Endodermal cell (in vitro differentiated cells): Measurements from ENCODE around the gene ADAMTS17. TPM values are rescaled to one million over a fixed set of nuclear protein-coding genes. Genes with fewer than 3 reads are reported as not detected.
A peak's percentile ranks its signal among the peaks of the same experiment; 100 is the strongest.

Experiments
- DNase-seq: peaks from one replicate; pipeline ENCODE4 v3.0.0-alpha.2; 2017
- H3K27ac ChIP-seq: 2 replicates; pipeline ENCODE4 v1.5.1; 2013; ENCODE audit warnings: mild to moderate bottlenecking, low read depth, low read length, moderate library complexity
- H3K27me3 ChIP-seq: 2 replicates; pipeline ENCODE4 v1.6.1; 2013; ENCODE audit warnings: mild to moderate bottlenecking, low read length, moderate library complexity; ENCODE audit not compliant: insufficient read depth, control insufficient read depth, poor library complexity, severe bottlenecking
- H3K36me3 ChIP-seq: 2 replicates; pipeline ENCODE4 v1.7.0; 2013; ENCODE audit warnings: mild to moderate bottlenecking, low read length, moderate library complexity; ENCODE audit not compliant: control insufficient read depth, insufficient read depth
- H3K4me1 ChIP-seq: one replicate; pipeline ENCODE4 v1.7.0; 2013; ENCODE audit warnings: low read length; ENCODE audit not compliant: control insufficient read depth, insufficient read depth
- H3K4me3 ChIP-seq: 2 replicates; pipeline ENCODE4 v1.5.1; 2013; ENCODE audit warnings: mild to moderate bottlenecking, low read length, moderate library complexity
- H3K9ac ChIP-seq: 2 replicates; pipeline ENCODE4 v1.6.1; 2013; ENCODE audit warnings: mild to moderate bottlenecking, low read length, moderate library complexity; ENCODE audit not compliant: poor library complexity, severe bottlenecking; ENCODE audit errors: extremely low read depth
- H3K9me3 ChIP-seq: 2 replicates; pipeline ENCODE4 v1.6.1; 2013; ENCODE audit warnings: mild to moderate bottlenecking, low read length, moderate library complexity; ENCODE audit not compliant: control insufficient read depth
- H3K27ac Mint-ChIP-seq: 2 replicates; pipeline ENCODE4 v1.8.0; 2020; ENCODE audit warnings: mixed read lengths
- H3K27me3 Mint-ChIP-seq: 2 replicates; pipeline ENCODE4 v1.8.0; 2021; ENCODE audit warnings: mild to moderate bottlenecking, mixed read lengths; ENCODE audit not compliant: insufficient read depth
- H3K36me3 Mint-ChIP-seq: 2 replicates; pipeline ENCODE4 v1.8.0; 2020; ENCODE audit warnings: low read depth, mixed read lengths
- H3K4me1 Mint-ChIP-seq: 2 replicates; pipeline ENCODE4 v1.8.0; 2020; ENCODE audit warnings: mixed read lengths
- H3K4me3 Mint-ChIP-seq: 2 replicates; pipeline ENCODE4 v1.8.0; 2020; ENCODE audit warnings: mild to moderate bottlenecking, moderate library complexity, mixed read lengths
- H3K9me3 Mint-ChIP-seq: 2 replicates; pipeline ENCODE4 v1.8.0; 2020; ENCODE audit warnings: mild to moderate bottlenecking, mixed read lengths
- CTCF ChIP-seq: fragments of 200-600 bp; sonication (generic); conservative IDR thresholded peaks from 2 replicates; pipeline ENCODE4 v1.5.0; 2021; ENCODE audit warnings: antibody characterized with exemption, mild to moderate bottlenecking
- WGBS, 2 experiments: methylation state at CpG; one replicate each; pipeline versions ENCODE4 v1.1.5 to v1.1.7; 2013; ENCODE audit warnings: missing lambda C conversion rate in 2 of 2, mixed read lengths in 1 of 2; ENCODE audit not compliant: insufficient coverage in 1 of 2, insufficient read length in 1 of 2; 5-methylcytosine and 5-hydroxymethylcytosine counted together
- total RNA-seq, 2 donors: library from RNA; stranded (reverse); fragmentation: NEBNext Ultra II Directional in 1 of 2; extraction: Animal tissue kit (Norgen Biotek cat#: 25700) in 1 of 2; gene quantifications; 2 replicates in 1 of 2; 3 replicates in 1 of 2; pipeline ENCODE4 v1.2.1, GENCODE V29; 2021

ADAMTS17 gene
- total RNA-seq, 2 donors from 2014 or later: 0.82 to 2.3 TPM

- WGBS, 2 experiments: 89 to 96% methylated on average over 4 to 6 of the region's 6 CpGs
- H3K27ac ChIP-seq: no peak overlapping the region
- no peaks in the 10 kb centered on the region for H3K27me3 Mint-ChIP-seq
These were observed 185.6 kb downstream of the ADAMTS17 start for GRCh38 chr15:100156201-100156600.

GRCh38 chr15:100154338-100154737, 187.4 kb downstream of the ADAMTS17 start:
- Histone ChIP-seq H3K9ac (no peak overlapping the region), H3K4me1 (no peaks in the 10 kb centered on the region), H3K27me3 (no peaks in the 10 kb centered on the region), H3K4me3 (no peak overlapping the region), H3K9me3 (no peaks in the 10 kb centered on the region), H3K27ac (no peak overlapping the region), H3K36me3 (no peaks in the 10 kb centered on the region)
- TF ChIP-seq CTCF: peak; percentile 25
- Mint-ChIP-seq H3K27me3 (no peaks in the 10 kb centered on the region), H3K9me3 (peaks cover 3% of the 10 kb centered on the region), H3K27ac (no peak overlapping the region), H3K36me3 (peaks cover under 1% of the 10 kb centered on the region), H3K4me3 (no peak overlapping the region), H3K4me1 (peaks cover 5% of the 10 kb centered on the region)
- peak; percentile 59 for DNase-seq
- WGBS, 2 experiments: 83 to 96% methylated on average over 6 to 8 of the region's 8 CpGs

More at GRCh38 chr15:100156201-100156600, 185.6 kb downstream of the ADAMTS17 start:
- Mint-ChIP-seq H3K36me3 (no peaks in the 10 kb centered on the region), H3K4me3 (no peak overlapping the region), H3K9me3 (no peaks in the 10 kb centered on the region), H3K4me1 (peaks cover 5% of the 10 kb centered on the region), H3K27ac (no peak overlapping the region)
- Histone ChIP-seq H3K27me3 (no peaks in the 10 kb centered on the region), H3K36me3 (no peaks in the 10 kb centered on the region), H3K9ac (no peak overlapping the region), H3K9me3 (no peaks in the 10 kb centered on the region), H3K4me3 (no peak overlapping the region), H3K4me1 (no peaks in the 10 kb centered on the region)
- DNase-seq: no peak
- no peak for TF ChIP-seq CTCF

- Mint-ChIP-seq H3K4me3 (no peak overlapping the region), H3K27me3 (no peaks in the 10 kb centered on the region), H3K9me3 (peaks cover 21% of the 10 kb centered on the region), H3K4me1 (peaks cover 5% of the 10 kb centered on the region), H3K27ac (no peak overlapping the region), H3K36me3 (peaks cover 2% of the 10 kb centered on the region)
- no peak overlapping the region for H3K9ac ChIP-seq
- H3K36me3 ChIP-seq: no peaks in the 10 kb centered on the region
- 90 to 93% methylated on average over 7 to 8 of the region's 8 CpGs for WGBS, 2 experiments
- TF ChIP-seq CTCF: no peak
- H3K27ac ChIP-seq: no peak overlapping the region
- DNase-seq: no peak
- H3K4me1 ChIP-seq: no peaks in the 10 kb centered on the region
- no peak overlapping the region for H3K4me3 ChIP-seq
- H3K9me3 ChIP-seq: peaks cover 9% of the 10 kb centered on the region
- no peaks in the 10 kb centered on the region for H3K27me3 ChIP-seq
These were observed 189.3 kb downstream of the ADAMTS17 start for GRCh38 chr15:100152463-100152862.
